ENCODE measurements around the gene CD7.

Gene CD7

DNA sequence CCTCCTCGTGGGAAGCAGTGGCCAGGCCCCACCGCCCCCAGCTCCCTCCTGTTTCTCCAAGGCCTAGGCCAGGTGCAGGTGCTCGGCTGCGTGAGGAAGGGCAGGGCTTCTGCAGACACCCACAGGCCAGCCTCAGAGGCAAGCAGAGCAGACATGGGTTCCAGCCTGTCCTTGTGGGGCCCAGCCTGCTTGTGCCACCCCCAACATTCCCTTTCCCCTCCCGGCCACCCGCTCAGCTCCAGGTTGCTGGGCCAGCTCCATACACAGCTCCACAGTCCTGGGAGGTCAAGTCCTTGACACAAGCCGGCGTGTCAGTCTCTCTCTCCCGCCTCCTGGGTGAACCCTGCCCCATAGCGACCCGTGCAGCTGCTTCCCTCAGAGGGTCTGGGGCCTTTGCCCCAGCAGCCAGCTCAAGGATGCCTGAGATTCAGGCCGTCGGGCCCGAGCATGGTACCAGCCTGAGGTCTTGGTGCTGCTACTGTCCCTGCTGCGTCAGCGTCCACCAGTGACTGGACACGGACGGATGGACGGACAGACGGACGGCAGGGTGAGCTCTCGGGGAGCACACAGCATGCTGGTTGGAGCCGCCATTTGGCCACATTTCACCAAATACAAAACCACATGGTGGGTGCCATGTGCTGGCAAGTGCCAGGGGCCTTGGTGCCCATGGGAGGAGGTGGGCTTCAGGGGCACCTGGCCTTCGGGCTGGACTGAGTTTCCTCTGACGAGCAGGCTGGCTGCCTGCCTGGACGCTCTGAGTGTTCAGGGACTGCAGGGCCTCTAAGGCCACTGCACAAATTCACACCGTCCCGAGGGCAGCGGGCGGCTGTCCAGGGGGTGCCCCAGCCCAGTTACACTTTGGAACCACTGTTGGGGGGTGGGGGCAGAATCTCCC, 8.1 kb upstream of the CD7 start:
- H3K4me3 ChIP-seq (ENCODE audit: low read length): no peak overlapping the region
- no peak for DNase-seq (ENCODE audit: low read depth)
- TF ChIP-seq, protein P1, sequence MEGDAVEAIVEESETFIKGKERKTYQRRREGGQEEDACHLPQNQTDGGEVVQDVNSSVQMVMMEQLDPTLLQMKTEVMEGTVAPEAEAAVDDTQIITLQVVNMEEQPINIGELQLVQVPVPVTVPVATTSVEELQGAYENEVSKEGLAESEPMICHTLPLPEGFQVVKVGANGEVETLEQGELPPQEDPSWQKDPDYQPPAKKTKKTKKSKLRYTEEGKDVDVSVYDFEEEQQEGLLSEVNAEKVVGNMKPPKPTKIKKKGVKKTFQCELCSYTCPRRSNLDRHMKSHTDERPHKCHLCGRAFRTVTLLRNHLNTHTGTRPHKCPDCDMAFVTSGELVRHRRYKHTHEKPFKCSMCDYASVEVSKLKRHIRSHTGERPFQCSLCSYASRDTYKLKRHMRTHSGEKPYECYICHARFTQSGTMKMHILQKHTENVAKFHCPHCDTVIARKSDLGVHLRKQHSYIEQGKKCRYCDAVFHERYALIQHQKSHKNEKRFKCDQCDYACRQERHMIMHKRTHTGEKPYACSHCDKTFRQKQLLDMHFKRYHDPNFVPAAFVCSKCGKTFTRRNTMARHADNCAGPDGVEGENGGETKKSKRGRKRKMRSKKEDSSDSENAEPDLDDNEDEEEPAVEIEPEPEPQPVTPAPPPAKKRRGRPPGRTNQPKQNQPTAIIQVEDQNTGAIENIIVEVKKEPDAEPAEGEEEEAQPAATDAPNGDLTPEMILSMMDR (conservative IDR thresholded peaks at IDR 0.05; ENCODE audit: low read depth, low read length): no peak

DNA sequence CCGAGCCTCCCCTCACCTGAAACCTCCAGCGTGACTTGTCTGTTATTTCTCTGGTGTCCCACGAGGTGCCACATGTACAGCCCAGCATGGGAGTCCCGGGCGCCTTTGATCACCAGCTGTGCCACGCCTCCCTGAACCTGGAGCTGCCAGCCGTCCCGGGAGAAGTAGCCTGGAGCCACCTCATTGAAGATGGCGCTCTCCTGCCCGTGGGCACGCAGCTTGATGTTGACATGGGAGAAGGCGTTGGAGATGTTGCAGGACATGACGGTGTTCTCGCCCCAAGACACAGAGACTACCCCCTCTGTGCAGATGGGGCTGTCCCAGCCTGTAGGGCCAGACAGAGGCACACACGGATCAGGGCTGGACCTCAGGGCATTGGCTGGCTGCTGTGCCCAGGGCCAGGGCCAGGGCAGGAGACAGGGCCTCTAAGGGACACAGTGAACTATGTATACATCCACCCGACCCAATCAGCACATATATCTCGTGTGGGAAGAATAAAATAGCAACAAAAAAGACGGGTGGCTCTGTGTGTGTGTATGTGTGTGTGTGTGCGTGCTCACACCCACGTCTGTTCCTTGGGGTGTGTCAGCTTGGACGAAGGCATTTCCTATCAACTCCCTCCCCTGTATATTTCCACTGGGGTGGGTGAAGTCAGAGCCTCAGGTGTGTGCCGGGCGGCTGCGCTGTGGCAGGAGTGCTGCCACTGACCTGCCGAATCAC, 7.3 kb upstream of the CD7 start:
- DNase-seq (ENCODE audit: low read depth): no peak
- no peak overlapping the region for H3K4me3 ChIP-seq (ENCODE audit: low read length)
- TF ChIP-seq, protein P1 (conservative IDR thresholded peaks at IDR 0.05; ENCODE audit: low read depth, low read length): no peak

DNA sequence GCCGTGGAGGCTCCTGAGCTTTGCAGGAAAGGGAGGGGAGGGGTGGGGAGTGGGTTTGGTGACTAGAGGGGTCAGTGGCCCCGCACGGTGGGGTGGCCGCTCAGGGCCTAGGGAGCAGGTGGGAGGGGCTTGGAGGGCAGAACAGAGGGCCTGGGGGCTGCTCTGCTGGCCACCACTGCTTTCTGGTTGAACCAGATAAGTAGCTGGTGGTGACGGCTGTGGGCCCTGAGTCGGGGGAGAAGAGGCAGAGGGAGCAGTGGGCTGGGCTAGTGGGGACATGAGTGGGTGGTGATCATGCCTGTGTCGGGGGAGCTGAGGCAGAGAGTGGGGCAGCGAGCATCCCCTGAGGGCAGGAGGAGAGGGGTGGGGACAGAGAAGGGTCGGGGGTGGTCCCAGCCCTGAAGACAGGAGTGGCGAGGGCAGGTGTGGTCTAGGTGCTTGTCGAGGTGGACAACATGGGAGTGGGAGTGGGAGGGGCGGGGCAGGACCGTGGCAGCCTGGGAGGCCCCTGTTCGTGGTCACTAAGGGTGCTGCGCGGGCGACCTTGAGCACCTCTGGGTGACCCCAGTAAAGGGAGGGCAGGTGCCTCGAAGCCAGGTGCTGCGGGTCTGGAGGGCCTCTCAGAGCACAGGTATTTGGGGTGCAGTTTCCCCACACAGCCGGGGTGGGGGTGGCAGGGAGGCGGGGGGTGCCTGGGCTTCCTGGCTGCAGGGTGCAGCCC, 6.3 kb upstream of the CD7 start:
- no peak overlapping the region for H3K4me3 ChIP-seq (ENCODE audit: low read length)
- TF ChIP-seq, protein P1 (conservative IDR thresholded peaks at IDR 0.05; ENCODE audit: low read depth, low read length): no peak

DNA sequence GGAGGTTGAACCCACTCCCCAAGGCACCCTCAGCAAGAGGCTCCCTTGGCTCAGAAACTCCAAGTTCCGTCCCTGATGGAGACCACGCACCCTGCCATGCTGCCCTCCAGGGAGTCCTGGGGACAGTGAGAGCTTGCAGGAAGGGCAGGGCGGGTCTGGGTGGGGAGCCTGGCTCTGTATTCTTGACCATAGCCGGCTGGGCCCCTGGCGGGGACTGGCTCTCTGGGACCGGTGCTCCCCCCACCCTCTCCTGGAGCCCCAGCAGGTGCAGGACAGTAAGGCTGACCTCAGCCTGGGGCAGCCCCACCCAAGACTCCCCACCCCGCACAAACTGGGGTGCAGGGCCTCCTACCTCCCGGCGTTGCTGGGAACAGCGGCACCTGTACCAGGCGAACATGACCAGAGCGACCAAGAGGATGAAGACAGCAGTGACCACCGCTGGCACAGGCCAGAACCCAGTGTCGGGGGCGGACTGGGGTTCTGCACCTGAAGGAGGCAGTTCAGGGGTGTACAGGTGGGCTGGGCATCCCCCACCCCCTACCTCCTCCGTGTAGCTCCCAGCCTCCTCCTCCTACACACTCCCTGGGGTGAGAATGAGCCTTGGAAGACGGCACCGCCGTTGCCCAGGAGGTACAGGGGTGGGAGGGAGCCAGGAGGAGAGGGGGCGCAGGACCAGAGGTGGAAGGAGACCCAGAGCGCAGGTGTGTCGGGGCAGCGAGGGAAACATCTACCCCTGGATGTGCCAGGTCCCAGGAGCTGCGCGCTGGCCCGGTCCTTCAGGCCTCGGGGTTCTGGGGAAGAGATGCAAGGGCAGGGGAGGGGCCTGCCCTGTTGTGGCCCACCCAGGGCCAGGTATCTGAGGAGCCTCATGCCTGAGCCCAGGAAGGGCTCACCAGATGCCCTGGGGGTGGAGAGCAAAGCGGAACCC, 5.4 kb upstream of the CD7 start:
- DNase-seq (ENCODE audit: low read depth): no peak

More for the DNA sequence above, 6.3 kb upstream of the CD7 start:
- DNase-seq (ENCODE audit: low read depth): no peak

DNA sequence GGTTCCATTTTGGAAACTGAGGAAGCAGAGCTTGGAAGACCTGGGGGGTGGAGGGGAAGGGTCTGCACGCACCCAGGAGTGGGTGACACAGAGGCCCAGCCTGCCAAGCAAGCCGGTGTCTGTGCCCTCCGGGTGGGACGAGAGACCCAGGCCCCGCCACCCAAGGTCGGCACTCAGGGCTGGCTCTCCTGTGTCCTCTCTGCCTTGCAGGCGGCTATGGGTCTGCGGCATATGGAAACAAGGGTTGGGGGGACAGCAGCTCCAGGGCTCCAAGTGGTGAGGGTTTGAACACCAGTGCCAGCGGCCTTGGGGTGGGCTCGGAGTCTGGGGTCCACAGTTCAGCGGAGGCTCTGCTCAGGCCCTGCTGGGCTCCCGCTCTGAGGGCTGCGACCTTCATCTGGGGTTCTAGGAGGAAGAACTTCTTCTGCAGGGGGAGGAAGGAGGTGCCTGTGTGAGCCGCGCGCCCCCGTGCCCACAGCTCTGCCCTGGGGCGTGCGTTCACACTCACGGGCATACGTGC, 4.6 kb upstream of the CD7 start:
- DNase-seq (ENCODE audit: low read depth): no peak
- TF ChIP-seq, protein P1 (conservative IDR thresholded peaks at IDR 0.05; ENCODE audit: low read depth, low read length): no peak
- H3K4me3 ChIP-seq (ENCODE audit: low read length): no peak overlapping the region

More for the DNA sequence above, 5.4 kb upstream of the CD7 start:
- TF ChIP-seq, protein P1 (conservative IDR thresholded peaks at IDR 0.05; ENCODE audit: low read depth, low read length): no peak
- no peak overlapping the region for H3K4me3 ChIP-seq (ENCODE audit: low read length)

All from retinal pigment epithelial cell (primary cell).